G401.6 (cell line): ENCODE results near the gene VSIG10L.

ENCODE experiments used
- FAIRE-seq: peaks from 2 replicates; lab custom pipeline; 2012; peaks lifted over from hg19 to GRCh38; lab: Jason Lieb, UNC

The VSIG10L gene

GRCh38 chr19:51338563-51339312 is 3.2 kb downstream of the VSIG10L start:
- FAIRE-seq = peak; percentile 51

- FAIRE-seq = no peak
These were observed 3.9 kb downstream of the VSIG10L start for GRCh38 chr19:51337861-51338562.

GRCh38 chr19:51337141-51337860 is 4.6 kb downstream of the VSIG10L start:
- no peak for FAIRE-seq

GRCh38 chr19:51333836-51334460 is 8.0 kb downstream of the VSIG10L start:
- FAIRE-seq = no peak

DNA sequence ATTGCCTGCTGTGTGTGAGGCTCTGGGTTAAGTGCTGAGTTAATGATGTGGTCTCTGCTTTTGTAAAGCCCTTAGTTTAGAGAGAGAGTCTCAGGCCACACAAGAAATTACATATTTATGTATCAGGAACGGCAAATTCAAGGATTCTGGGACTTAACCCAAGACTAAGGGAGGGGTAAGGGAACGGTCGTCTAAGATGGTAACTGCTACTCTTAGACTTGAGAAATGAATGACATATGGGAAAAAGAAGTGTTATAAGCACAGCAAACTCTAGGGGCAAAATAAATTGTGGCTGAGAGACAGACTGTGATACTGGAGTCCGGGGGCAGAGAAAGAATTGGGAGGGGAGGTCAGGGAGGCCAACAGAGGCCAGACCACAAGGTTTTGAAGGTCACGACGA is 10.2 kb downstream of the VSIG10L start:
- no peak for FAIRE-seq

- no peak for FAIRE-seq
These were observed 10.7 kb downstream of the VSIG10L start for GRCh38 chr19:51331193-51331592.

DNA sequence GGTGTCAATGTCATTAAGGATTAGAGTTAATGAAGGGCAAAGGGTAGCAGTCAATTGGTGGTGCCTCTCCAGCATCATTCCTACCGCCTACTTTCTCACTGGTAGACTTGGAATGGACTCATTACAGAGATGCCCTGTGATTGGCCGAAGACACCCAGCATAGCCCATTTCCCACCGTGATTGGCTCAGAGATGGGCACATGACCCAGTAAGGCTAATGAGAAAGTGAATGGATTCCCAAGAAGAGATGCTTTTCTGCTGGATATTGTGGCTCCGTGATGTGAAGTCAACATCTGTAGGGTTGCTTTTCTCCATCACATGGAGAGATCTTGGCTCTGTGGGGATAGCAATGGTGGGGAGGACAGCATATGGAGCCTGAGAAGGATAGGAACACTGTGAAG is 11.6 kb downstream of the VSIG10L start:
- no peak for FAIRE-seq

DNA sequence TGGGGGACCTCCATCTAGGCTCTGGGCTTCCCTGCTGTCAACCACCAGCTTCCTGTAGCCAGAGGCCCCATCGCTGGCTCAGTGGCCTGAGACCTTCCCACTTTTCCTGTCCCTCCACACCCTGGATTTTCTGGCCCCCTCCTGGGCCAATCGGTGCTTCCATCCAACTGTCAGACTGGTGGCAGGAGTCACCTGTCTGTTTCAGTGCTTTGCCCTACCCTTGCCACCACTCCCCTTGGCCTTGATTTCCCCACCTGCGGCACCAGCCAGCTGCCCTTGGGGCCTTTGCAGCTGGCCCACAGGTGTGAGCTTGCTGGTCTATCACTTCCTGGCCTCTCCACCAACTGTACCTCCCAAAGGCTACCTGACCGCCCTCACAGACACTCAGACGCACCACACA is 12.5 kb downstream of the VSIG10L start:
- FAIRE-seq = no peak

DNA sequence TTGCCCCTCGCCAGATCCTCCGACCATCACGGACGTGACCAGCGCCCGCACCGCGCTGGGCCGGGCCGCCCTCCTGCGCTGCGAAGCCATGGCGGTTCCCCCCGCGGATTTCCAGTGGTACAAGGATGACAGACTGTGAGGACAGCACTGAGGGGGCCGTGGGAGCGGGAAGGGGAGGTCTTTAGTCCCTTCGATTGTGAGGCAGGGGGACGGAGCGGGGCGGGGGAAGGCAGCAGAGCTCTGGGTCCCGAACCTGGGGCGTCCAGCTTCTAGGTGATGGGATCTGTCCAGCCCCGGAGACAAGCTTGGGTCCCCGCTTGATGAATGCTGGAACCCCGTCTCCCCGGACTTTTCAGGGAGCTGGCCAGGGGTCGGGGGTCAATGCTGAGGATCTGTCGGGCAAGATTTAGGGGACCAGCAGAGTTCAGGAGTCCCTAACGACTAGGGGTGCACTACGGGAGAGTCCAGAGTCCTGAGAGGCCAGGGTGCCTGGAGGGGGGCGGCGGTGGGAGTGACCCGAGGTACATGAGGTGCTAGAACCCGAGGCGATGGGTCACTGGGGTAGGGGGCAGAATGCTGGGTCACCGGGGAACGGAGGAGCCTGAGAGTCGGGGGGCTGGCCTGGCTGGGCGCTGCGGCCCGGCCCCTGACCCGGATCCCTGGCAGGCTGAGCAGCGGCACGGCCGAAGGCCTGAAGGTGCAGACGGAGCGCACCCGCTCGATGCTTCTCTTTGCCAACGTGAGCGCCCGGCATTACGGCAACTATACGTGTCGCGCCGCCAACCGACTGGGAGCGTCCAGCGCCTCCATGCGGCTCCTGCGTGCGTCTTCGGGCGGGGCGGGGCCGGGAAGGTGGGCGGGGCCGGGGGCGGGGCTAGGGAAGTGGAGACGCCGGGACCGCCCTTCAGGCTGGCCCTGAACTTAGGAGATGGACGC is 14.6 kb downstream of the VSIG10L start:
- no peak for FAIRE-seq

DNA sequence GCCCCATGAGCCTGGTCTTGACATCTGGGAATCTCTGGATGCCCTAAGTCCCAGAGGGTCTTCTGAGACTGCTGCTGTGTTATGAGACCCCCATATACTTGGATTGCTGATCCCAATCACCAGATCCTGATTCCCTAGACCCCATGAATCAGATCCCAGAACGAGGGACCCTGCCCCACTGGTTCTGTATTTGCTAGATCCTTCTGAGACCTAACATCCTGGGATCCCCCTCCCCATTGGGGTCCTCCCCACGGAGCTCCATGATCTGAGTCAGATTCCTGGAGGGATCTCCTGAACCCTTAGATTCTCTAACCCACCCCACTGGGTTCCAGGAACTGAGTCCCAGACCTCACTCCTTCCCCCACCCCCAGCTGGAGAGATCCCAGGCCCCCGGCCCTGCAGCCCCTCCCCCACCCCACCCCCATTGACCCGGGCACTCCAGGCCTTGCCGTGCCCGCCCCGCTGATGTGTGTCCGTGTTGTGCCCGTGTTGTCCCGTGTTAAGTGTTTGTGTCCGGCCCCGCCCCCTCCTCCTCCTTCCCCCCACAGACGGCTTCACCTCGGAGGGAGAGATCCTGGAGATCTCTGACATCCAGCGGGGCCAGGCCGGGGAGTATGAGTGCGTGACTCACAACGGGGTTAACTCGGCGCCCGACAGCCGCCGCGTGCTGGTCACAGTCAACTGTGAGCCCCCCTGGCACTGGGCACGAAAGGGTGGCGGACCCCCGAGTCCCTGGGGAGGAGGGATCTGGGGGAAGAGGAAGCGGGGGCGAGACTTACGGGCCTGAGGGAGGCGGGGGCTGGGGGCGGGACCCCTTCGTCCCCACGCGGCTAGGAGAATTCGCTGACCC is 15.5 kb downstream of the VSIG10L start:
- no peak for FAIRE-seq

- no peak for FAIRE-seq
These were observed 16.6 kb downstream of the VSIG10L start for GRCh38 chr19:51325161-51325976.

GRCh38 chr19:51324167-51324481 is 17.8 kb downstream of the VSIG10L start:
- no peak for FAIRE-seq

DNA sequence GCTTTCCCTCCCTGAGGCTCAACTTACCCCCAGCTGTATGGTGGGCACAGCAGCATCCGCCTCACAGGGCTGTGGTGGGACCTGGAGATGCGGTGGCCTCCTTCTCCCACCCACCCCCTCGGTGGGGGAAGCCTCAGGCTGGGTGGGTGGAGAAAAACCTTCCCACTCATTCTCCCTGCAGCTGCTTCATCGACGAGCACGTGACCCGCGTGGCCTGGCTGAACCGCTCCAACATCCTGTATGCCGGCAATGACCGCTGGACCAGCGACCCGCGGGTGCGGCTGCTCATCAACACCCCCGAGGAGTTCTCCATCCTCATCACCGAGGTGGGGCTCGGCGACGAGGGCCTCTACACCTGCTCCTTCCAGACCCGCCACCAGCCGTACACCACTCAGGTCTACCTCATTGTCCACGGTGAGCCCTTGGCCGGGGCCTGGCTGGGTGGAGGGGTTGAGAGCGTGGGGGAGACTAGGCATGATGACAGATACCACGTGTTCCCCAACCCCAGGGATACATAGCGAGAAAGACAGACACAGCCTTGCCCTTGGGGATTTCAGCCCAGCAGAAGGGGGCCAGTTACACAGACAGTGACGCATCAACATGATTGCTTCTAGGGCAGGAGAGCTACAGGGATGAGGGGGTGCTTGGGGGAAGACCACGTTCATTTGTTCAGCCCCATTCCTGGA is 18.3 kb downstream of the VSIG10L start:
- FAIRE-seq = no peak

GRCh38 chr19:51321799-51322198 is 20.1 kb downstream of the VSIG10L start:
- no peak for FAIRE-seq

DNA sequence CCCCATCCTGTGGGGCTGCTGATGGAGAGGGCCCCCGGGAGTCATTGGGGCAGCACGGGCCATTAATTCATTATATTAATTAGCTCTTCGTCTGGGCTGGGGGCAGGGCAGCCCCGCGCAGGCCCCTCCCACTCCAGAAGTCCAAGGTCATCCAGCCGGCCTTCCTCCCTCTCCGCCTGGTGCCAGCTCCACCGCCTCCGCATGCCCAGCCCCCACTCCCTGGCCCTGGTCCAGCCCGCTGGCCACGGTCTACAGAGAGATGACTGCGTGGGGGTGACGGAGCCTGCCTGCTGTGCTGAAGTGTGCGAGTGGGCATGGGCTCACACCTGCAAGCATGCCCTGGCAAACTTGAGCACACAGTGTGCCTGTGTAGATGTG is 21.7 kb downstream of the VSIG10L start:
- no peak for FAIRE-seq

DNA sequence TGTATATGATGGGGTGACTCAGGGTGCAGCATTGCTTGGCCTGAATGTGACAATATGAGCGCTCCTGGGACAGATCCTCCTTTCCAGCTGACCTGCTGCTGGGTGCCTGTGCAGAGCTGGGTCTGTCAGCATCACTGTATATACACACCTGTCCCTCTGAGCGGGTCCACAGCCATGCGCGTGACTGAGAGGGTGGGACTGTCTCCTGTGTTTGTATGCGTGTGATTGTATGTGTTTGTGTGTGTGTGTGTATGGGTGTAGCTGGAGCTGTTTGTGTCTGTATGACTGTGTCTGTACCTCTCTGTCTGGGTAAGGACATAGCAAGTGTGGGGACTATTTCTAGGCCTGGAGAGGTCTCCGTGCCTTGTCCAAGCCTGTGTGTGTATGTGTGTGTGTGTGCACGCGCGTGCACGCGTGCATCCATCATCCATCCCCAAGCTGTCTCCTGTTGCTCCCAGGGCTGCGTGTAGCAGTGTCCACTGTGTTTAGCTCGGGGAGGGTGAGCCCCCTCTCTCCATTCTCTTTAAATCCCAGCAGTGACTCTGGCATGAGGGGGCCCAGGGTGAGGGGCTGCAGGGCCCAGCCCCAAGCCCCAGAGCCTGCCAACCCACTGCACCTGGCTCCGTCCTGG is 22.2 kb downstream of the VSIG10L start:
- no peak for FAIRE-seq

GRCh38 chr19:51318687-51319648 is 23.0 kb downstream of the VSIG10L start:
- FAIRE-seq = no peak

- FAIRE-seq = no peak
These were observed 24.0 kb downstream of the VSIG10L start for GRCh38 chr19:51317968-51318367.
